GM18873 (cell line): ENCODE data around the gene C4orf50.

Experiments
- ATAC-seq: cut with Tn5 transposase; IDR thresholded peaks from one replicate; pipeline ENCODE4 v1.9.1; 2021; ENCODE audit warnings: mild to moderate bottlenecking, moderate library complexity, moderate number of reproducible peaks; ENCODE audit not compliant: unreplicated experiment, low FRiP score

The C4orf50 gene

DNA sequence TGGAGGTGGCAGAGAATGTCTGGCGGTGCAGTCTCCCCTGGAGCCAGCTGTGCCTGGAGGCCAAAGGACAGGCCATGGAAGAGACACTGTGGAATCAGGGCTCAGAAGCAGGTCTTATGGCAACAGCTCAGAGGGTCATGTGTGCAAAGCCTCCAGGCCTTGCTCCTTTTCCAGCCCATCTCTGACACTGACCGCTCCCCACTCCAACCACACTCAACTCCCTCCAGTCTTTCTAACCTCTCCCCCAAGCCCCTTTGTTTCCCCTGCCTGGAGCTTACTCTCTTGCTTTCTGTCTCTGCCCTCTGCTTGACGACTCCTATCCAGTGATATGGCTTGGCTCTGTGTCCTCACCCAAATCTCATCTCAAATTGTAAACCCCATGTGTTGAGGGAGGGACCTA is 91.1 kb downstream of the C4orf50 start:
- ATAC-seq: no peak

DNA sequence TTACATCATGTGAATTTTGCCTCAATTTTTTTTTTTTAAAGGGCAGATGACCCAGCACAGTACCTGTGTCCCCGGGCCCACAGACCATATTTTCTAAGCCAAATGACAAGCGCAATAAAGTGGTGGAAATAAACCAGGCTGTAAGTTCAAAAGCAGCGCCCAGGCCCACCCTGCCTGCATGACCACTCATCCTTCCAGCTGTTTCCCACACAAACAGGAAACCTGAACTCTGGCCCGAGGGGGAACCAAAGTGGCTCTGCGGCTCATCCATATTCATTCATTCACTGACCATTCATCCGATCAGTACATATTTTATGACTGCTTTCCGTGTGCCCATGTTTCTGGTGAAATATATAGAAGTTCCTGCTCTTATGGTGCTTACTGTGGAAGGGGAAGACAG is 91.6 kb downstream of the C4orf50 start:
- ATAC-seq: no peak

DNA sequence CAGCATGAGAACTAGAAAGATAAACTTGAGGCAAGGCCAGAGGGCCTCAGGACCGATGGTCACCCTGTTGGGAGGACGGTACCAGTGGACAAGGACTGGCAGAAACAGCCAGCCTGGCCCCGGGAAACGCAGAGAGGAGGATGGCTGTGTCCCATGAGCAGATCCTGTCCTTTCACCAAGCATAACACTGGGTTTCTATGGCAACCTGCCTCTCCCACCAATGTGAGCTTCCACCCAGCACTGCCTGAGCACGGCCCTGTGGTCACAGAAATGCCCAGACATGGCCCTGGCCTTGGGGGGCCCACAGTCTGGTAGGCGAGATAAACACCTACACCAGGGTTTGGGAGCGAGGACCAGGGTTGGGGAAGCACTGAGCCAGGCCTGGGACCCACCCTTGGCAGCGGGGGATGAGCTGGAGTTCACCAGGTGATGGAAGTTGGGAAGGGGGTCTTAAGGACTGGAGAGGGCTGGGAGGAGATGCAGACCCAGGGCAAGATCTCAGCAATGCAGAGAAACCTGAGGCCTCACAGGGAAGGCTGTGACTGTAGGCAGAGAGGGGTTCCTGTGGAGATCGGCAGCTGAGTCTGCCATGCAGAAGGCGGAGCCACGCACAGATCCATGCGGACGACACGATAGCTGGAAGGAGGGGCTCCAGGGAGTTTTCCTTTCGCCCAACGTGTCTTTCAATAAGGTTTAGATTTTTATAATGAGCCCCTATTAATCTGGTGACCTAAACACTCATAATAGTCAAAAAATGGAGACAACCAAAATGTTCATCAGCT is 92.6 kb downstream of the C4orf50 start:
- ATAC-seq: no peak

DNA sequence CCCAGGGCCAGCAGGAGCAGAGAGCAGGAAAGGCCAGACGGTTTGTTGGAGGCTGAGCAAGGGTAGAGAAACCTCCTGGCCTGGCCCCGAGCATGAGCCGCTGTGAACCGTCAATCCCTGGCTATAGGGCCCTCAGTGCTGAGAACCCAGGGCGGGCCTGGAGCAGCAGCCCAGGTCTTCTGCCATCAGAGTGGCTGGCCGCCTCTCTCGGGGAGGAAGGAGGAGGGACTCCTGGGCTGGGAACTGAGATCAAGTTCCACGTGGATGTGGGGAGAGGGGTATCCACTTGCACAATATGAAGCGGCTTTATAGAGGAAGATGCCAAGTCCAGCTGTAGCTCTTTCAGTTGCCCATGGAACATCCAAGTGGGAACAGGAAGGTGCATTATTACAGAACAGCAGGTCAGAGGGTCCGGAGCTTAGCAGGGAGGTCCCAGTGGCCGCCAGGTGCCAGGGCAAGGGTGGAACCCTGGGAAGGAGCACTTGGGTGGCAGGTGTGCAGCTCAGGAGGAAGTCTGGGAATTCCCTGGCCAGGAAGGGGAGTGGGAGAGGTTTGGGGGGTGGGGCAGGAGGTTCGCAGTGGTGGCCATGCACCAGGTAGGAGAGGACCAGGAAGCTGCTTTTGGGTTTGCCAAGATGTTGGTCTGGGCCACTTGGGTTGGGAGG is 93.6 kb downstream of the C4orf50 start:
- no peak for ATAC-seq

DNA sequence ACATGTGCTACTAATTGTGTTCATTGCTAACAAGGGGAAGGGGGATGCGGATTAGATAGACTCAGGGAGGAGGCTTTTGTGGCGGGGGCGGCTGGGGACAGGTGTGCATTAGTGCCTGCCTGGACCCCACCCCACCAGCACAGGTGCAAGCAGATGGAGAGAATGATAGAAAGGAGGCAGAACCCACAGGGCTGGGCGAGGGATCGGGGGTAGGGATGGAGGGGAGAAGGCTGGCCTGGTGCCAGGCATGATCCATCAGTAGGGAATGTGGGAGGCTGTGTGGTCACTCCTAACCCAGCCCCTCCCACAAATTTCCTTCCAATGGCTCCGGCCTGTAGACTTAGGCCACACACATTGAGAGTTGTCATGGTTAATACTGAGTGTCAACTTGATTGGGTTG is 94.9 kb downstream of the C4orf50 start:
- no peak for ATAC-seq

GRCh38 chr4:5922556-5922955 is 95.7 kb downstream of the C4orf50 start:
- no peak for ATAC-seq

GRCh38 chr4:5921981-5922380 is 96.2 kb downstream of the C4orf50 start:
- no peak for ATAC-seq

GRCh38 chr4:5921101-5921980 is 96.9 kb downstream of the C4orf50 start:
- no peak for ATAC-seq

DNA sequence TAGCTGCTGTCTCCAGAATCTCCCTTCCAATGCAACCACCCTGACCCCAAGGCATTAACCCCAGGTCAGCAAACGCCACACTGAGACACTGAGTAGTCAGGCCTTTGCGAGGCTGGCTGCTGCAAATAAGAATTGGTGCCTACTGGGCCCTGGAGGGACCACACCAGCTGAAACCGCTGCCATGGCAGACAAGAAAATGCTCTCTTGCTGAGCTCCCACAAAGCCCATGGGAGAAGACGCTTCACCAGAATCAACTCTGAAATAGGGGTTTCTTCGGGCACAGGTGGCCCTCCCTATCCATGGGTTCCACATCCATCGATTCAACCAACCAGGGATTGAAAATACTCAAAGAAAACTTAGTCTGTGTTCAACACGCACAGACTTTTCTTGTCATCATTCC is 98.7 kb downstream of the C4orf50 start:
- ATAC-seq: no peak

DNA sequence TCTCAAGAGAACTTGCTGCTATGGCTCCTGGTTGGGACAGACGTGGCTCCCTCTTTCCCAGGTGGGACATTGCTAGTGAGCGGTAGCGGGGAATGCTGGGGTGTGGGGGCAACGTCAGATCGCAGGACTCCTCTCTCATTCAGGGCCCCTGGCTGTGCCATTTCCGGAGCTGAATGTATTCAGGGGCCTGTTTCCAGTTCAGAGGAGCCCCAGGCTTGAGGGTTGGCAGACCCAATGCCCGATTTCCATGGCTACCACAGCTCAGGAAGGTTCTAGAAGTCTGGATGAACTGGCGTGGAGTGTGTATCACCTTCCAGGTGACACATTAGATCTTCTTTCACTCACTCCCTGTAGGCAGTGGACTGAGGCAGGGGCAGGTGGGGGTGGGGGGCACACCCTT is 99.2 kb downstream of the C4orf50 start:
- no peak for ATAC-seq

DNA sequence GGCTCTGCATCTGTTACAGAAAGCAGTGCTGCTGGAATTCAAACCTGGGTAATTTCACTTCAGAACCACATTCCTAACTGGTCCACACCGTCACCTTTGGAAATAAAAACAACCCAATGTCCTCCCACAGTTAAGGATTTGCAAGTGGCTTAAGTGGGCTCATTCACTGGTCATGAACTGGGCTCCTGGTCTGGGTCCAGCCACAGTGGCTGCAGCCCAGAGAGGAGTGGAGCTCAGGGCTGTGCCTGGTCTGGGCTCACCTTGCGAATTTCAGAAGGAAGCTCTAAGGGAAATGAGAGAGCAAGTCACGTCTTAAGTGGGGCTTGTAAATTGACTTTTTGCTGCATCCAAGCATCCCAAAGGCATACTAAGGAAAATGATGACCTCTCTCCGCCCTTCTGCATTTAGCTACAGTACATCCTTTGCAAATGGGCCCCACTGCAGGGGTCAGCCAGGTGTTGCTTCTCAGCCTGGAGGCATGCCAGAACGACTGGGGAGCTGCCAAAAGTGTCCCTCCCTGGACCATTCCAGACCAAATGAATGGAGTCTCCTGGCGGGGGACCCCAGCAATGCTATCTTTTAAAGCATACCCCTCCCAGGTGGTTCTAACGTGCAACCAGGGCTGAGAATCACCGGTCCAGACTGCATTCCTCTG is 99.8 kb downstream of the C4orf50 start:
- no peak for ATAC-seq

GRCh38 chr4:5917672-5918071 is 100.6 kb downstream of the C4orf50 start:
- ATAC-seq: no peak

DNA sequence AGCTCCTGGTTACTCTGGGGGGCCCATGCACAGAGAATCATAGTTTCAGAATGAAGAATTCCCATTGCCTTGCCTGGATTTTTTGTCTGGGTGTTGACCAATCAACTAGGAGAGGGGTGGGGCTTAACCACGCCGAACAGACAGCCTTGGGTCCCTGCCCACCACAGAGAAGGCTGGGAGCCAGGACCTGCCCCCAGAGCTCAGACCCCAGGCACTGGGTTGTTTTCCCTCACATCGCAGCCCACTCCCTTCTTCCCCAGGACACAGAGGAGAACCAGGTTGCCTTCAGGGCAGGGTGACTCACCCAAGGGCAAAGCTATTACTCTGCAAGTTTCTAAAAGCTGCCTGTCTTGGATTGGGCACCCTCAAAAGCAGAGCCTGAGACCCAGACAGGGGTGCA is 102.0 kb downstream of the C4orf50 start:
- ATAC-seq: no peak

DNA sequence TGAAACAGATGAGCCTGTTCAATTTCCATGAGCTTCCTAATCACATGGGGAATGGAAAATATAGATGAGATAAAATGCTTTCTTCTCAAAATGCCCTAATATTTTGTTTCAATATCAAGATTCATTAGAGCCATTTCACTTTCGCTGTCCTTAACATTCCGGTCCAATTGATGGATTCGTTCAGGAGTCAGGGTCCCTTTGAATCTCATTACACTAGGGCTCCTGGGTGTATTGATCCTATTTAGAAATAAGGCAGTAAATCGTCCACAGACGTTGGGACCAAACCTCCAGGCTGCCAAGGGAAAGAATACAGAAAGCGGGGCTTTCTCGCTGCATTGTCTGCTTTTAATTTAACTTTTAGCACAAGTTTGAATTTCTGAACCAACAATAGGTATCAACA is 104.8 kb downstream of the C4orf50 start:
- no peak for ATAC-seq

- no peak for ATAC-seq
Measured at GRCh38 chr4:5912614-5913019, 105.6 kb downstream of the C4orf50 start.

DNA sequence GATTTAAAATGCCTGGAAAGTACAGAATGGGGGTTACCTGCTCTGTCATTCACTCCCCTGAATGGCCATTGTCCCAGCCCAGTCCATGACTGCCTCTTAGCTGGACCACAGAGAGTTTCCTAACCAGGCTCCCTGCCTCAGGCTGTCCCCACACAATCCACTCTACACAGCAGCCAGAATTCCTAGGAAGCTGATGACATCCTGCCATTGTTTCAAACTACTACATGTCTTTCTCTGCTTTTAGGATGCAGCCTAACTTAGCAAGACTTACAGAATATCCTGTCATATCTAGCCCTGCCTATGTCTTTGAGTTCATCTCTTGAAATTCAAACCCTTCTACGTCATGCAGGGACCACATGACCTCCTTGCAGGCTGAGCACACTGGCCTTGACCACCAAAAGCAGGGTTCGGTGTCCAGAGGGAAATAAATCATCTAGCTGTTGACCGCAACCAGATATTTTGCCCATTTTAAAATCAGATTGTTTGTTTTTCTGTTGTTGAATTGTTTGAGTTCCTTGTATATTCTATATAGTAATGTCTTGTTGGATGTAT is 109.3 kb downstream of the C4orf50 start:
- ATAC-seq: no peak

GRCh38 chr4:5906191-5906590 is 112.0 kb downstream of the C4orf50 start:
- ATAC-seq: no peak

GRCh38 chr4:5905714-5906113 is 112.5 kb downstream of the C4orf50 start:
- ATAC-seq: no peak

GRCh38 chr4:5900844-5901243 is 117.4 kb downstream of the C4orf50 start:
- ATAC-seq: no peak

DNA sequence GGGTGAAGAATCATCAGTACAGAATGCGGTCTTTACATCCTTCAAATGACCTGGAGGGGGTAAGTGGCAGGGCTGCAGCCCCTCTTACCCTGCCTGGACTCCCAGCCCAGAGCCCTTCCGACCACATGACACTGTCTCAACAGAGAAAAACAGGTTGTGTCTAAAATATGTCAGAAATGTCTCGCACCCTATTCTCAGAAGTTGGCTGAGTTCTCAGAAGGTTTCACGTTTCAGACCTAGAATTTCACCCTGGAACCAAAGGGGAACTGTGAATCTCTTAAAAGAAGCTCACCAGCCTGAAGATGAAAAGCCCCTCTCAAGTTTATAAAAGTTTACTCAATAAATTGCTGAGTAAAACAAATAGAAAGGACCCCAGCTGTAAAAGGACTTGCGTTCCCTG is 118.3 kb downstream of the C4orf50 start:
- no peak for ATAC-seq
